Endothelial cell of umbilical vein (primary cell): ENCODE data around the gene EVC. TPM values are rescaled to one million over a fixed set of nuclear protein-coding genes. Genes with fewer than 3 reads are reported as not detected.

Experiments used
- BruUV-seq: library from RNA; stranded (reverse); fragments of 400-500 nt; replicated peaks from 2 replicates; lab custom pipeline; 2021; lab: Mats Ljungman, UMichigan
- CTCF ChIA-PET: fragments of 300-600, 350-600 bp; sonication (Branson Sonifier 250); formaldehyde crosslinking; loops from one replicate; lab custom pipeline; 2021; ENCODE audit warnings: antibody characterized with exemption, inconsistent platforms; lab: Charles Lee
- POLR2A ChIA-PET: fragments of 300-600, 350-600 bp; sonication (Branson Sonifier 250); formaldehyde crosslinking; loops from one replicate; lab custom pipeline; 2021; ENCODE audit warnings: antibody characterized with exemption, inconsistent platforms; lab: Charles Lee
- DNase-seq: peaks from one replicate; pipeline ENCODE4 v3.0.0-alpha.2; 2011; ENCODE audit warnings: low read depth, low spot score
- FAIRE-seq: peaks from 2 replicates; lab custom pipeline; 2011; peaks lifted over from hg19 to GRCh38; lab: Jason Lieb, UNC
- H2AFZ ChIP-seq: 2 replicates; pipeline ENCODE4 v1.6.0; 2012; ENCODE audit warnings: low read depth, low read length, control low read depth, inconsistent platforms
- H3K27ac ChIP-seq: 2 replicates; pipeline ENCODE4 v1.5.1; 2011; ENCODE audit warnings: low read depth, mild to moderate bottlenecking, control low read depth, low read length, moderate library complexity; ENCODE audit not compliant: insufficient read depth
- H3K27me3 ChIP-seq, 2 experiments: 2 replicates each; pipeline versions ENCODE4 v1.6.0 to v1.6.1; 2011; ENCODE audit warnings: low read length in 2 of 2, mixed read lengths in 1 of 2; ENCODE audit not compliant: control insufficient read depth in 2 of 2, insufficient read depth in 2 of 2
- H3K36me3 ChIP-seq, 2 experiments: 2 replicates in 1 of 2; 3 replicates in 1 of 2; pipeline ENCODE4 v1.5.1; 2011; ENCODE audit warnings: low read length in 2 of 2, mild to moderate bottlenecking in 1 of 2, moderate library complexity in 1 of 2; ENCODE audit not compliant: control insufficient read depth in 2 of 2, insufficient read depth in 2 of 2; ENCODE audit errors: extremely low read depth in 1 of 2
- H3K4me1 ChIP-seq: 3 replicates; pipeline ENCODE4 v1.5.1; 2011; ENCODE audit warnings: mild to moderate bottlenecking, low read length; ENCODE audit not compliant: control insufficient read depth, insufficient read depth; ENCODE audit errors: extremely low read depth
- H3K4me2 ChIP-seq: 2 replicates; pipeline ENCODE4 v1.6.1; 2011; ENCODE audit warnings: low read length, control low read depth, mixed read lengths; ENCODE audit not compliant: insufficient read depth
- H3K4me3 ChIP-seq, 3 experiments: fragments of 200-600 bp in 1 of 3; sonication (generic), shearing (Covaris generic) in 1 of 3; replicated peaks in 1 of 3; 2 replicates each; pipeline ENCODE4 v1.5.1; 2011 to 2016; ENCODE audit warnings: control low read depth in 3 of 3, low read length in 3 of 3, mild to moderate bottlenecking in 2 of 3, inconsistent platforms in 1 of 3, low read depth in 1 of 3, moderate library complexity in 1 of 3; ENCODE audit not compliant: insufficient read depth in 1 of 3
- H3K79me2 ChIP-seq: 2 replicates; pipeline ENCODE4 v1.6.0; 2012; ENCODE audit warnings: low read length, inconsistent platforms; ENCODE audit not compliant: control insufficient read depth, insufficient read depth
- H3K9ac ChIP-seq: replicated peaks from 2 replicates; pipeline ENCODE3; 2011; ENCODE audit warnings: low read length, control low read depth; ENCODE audit not compliant: insufficient read depth; ENCODE audit errors: extremely low read depth
- H3K9me1 ChIP-seq: replicated peaks from 3 replicates; pipeline ENCODE4 v1.6.0; 2011; ENCODE audit warnings: mild to moderate bottlenecking, low read length; ENCODE audit not compliant: control insufficient read depth, insufficient read depth; ENCODE audit errors: extremely low read depth
- H3K9me3 ChIP-seq: replicated peaks from 2 replicates; pipeline ENCODE4 v1.5.1; 2012; ENCODE audit warnings: low read length, inconsistent platforms; ENCODE audit not compliant: control insufficient read depth, insufficient read depth
- H4K20me1 ChIP-seq: replicated peaks from 2 replicates; pipeline ENCODE3; 2011; ENCODE audit warnings: mild to moderate bottlenecking, low read length; ENCODE audit not compliant: control insufficient read depth, insufficient read depth; ENCODE audit errors: extremely low read depth
- EZH2 ChIP-seq: IDR thresholded peaks from 2 replicates; pipeline ENCODE4 v1.6.1; 2012; ENCODE audit warnings: borderline replicate concordance, low read depth, mild to moderate bottlenecking, moderate library complexity, low read length, inconsistent platforms; ENCODE audit not compliant: severe bottlenecking
- FOS ChIP-seq: IDR thresholded peaks from 2 replicates; pipeline ENCODE4 v1.6.1; 2011; ENCODE audit warnings: mild to moderate bottlenecking, low read length, moderate library complexity, borderline replicate concordance; ENCODE audit not compliant: insufficient read depth
- GATA2 ChIP-seq: IDR thresholded peaks from 2 replicates; pipeline ENCODE4 v1.7.0; 2011; ENCODE audit warnings: low read depth, mild to moderate bottlenecking, moderate library complexity, mixed read lengths, low read length; ENCODE audit not compliant: insufficient read length, insufficient read depth
- JUN ChIP-seq: IDR thresholded peaks from 2 replicates; pipeline ENCODE4 v1.6.1; 2011; ENCODE audit warnings: borderline replicate concordance, low read depth; ENCODE audit not compliant: insufficient read length, insufficient read depth
- MYC ChIP-seq: IDR thresholded peaks from one replicate; pipeline ENCODE4 v1.6.1; 2011; ENCODE audit warnings: mild to moderate bottlenecking, low read depth, low read length
- POLR2A ChIP-seq: IDR thresholded peaks from 2 replicates; pipeline ENCODE4 v1.6.1; 2012; ENCODE audit warnings: low read depth, mild to moderate bottlenecking, control low read depth, low read length
- POLR2AphosphoS5 ChIP-seq: IDR thresholded peaks from 2 replicates; pipeline ENCODE4 v1.6.1; 2012; ENCODE audit warnings: low read depth, mild to moderate bottlenecking, control low read depth, low read length, moderate library complexity; ENCODE audit not compliant: insufficient read depth
- dilution Hi-C: fragments of 300-500 bp; cut with MboI; formaldehyde crosslinking; loops from one replicate; pipeline ENCODE4 v1.15.0; 2019; ENCODE audit warnings: low sequenced_read_pairs; ENCODE audit not compliant: extremely low pct_ligation_motif_present
- intact Hi-C: fragments of 100-400 bp; cut with micrococcal nuclease; formaldehyde crosslinking; loops from one replicate; pipeline ENCODE4 v1.10.0; 2022
- polyA plus RNA-seq, 4 experiments: library from polyadenylated mRNA; depleted of rRNA in 3 of 4; stranded (reverse) in 3 of 4; unstranded in 1 of 4; fragments of >200 nt; gene quantifications; 2 replicates each; pipeline versions ENCODE4 v1.2.1 to v1.2.3, GENCODE V29; 2011 to 2012; ENCODE audit warnings: missing spikeins in 1 of 4
- total RNA-seq: library from RNA; stranded (reverse); gene quantifications from 2 replicates; pipeline ENCODE4 v1.2.3, GENCODE V29; 2021
- TF ChIP-seq, protein P1 (sequence below): IDR thresholded peaks from 2 replicates; pipeline ENCODE4 v1.6.1; 2011; ENCODE audit not compliant: insufficient read depth, insufficient read length
- TF ChIP-seq, protein P2 (sequence below), 2 donors: IDR thresholded peaks; 1 replicate in 1 of 2; 2 replicates in 1 of 2; pipeline ENCODE4 v1.5.1; 2011; ENCODE audit warnings: low read length in 2 of 2, mild to moderate bottlenecking in 2 of 2, moderate library complexity in 2 of 2, control low read depth in 1 of 2, inconsistent platforms in 1 of 2, low read depth in 1 of 2; ENCODE audit not compliant: insufficient read depth in 1 of 2; ENCODE audit errors: extremely low read depth in 1 of 2

EVC gene
- total and polyA plus RNA-seq, 2 donors (not counting 3 experiments of a cell fraction or from before 2014, with no cell fraction given) = 6.3 to 31.6 TPM

DNA sequence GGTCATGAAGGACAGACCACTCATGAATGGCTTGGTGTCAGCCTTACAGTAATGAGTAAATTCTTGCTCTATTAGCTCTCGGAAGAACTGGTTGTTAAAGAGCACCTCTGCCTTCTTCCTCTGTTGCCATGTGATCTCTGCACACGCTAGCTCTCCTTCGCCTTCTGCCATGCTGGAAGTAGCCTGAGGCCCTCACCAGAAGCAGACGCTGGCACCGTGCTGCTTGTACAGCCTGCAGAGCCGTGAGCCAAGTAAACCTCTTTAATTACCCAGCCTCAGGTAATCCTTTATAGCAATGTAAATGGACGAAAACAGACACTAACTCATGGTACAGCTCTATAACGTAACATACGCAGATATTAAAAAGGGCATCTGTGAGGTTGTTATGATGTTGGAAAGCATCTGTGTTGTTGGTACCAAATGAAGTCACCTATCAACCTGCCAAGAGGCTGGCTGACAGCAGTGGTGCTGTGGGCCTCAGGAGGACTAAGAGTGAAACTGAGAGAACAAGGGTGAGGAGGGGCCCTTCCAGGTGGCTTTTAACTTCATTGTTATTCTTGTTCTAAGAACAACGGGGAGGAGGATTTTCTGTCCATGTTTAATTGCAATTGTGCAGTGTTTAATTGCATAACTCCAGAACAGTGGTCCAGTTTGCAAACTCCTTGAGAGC lies 112.7 kb downstream of the EVC start:
- no peak for FAIRE-seq
- Histone ChIP-seq H3K9me3 (no peaks in the 10 kb centered on the region), H3K9ac (no peak overlapping the region), H3K4me1 (peaks cover 23% of the 10 kb centered on the region), H3K36me3 (peaks cover 2 to 6% of the 10 kb centered on the region in 2 experiments), H3K79me2 (no peaks in the 10 kb centered on the region), H3K4me3 (no peak overlapping the region), H4K20me1 (no peaks in the 10 kb centered on the region), H2AFZ (no peak overlapping the region), H3K27ac (no peak overlapping the region), H3K9me1 (no peaks in the 10 kb centered on the region), H3K4me2 (no peak overlapping the region), H3K27me3 (no peaks in the 10 kb centered on the region)
- intact Hi-C loops (loop anchor here (1.0 to 2.0 kb wide), 2 partner anchors 157 to 773 kb away; no protein-coding TSS in a partner anchor), dilution Hi-C loops (no loop called here)
- CTCF ChIA-PET = interaction anchor here (0.7 to 2.7 kb wide), 7 partner anchors 10 to 773 kb away, joined by 3 to 25 read pairs (median 3); partner anchors contain the start of gene STK32B
- no TSS peak for BruUV-seq
- no peak for TF ChIP-seq MYC
- TF ChIP-seq JUN = no peak
- TF ChIP-seq, protein P1, sequence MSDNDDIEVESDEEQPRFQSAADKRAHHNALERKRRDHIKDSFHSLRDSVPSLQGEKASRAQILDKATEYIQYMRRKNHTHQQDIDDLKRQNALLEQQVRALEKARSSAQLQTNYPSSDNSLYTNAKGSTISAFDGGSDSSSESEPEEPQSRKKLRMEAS = no peak
- no peak for TF ChIP-seq FOS
- TF ChIP-seq GATA2 = no peak
- no peak for TF ChIP-seq POLR2A
- TF ChIP-seq POLR2AphosphoS5 = no peak
- TF ChIP-seq EZH2 = no peak
- TF ChIP-seq, protein P2, sequence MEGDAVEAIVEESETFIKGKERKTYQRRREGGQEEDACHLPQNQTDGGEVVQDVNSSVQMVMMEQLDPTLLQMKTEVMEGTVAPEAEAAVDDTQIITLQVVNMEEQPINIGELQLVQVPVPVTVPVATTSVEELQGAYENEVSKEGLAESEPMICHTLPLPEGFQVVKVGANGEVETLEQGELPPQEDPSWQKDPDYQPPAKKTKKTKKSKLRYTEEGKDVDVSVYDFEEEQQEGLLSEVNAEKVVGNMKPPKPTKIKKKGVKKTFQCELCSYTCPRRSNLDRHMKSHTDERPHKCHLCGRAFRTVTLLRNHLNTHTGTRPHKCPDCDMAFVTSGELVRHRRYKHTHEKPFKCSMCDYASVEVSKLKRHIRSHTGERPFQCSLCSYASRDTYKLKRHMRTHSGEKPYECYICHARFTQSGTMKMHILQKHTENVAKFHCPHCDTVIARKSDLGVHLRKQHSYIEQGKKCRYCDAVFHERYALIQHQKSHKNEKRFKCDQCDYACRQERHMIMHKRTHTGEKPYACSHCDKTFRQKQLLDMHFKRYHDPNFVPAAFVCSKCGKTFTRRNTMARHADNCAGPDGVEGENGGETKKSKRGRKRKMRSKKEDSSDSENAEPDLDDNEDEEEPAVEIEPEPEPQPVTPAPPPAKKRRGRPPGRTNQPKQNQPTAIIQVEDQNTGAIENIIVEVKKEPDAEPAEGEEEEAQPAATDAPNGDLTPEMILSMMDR (IDR thresholded peaks at IDR 0.05; ENCODE audit: extremely low read depth in 1 of 2, insufficient read depth in 1 of 2, low read depth in 1 of 2, low read length in 2 of 2) = no peak
- DNase-seq = no peak
- POLR2A ChIA-PET = no interaction called here
